GM20431 (cell line): Measurements from ENCODE around the gene CD200R1L.

Source experiments
- in situ Hi-C: fragments of 300-500 bp; cut with MseI, MboI; formaldehyde crosslinking; loops from one replicate; pipeline ENCODE4 v1.15.0; 2020; ENCODE audit warnings: low sequenced_read_pairs; ENCODE audit not compliant: unreplicated experiment

The CD200R1L gene

GRCh38 chr3:112770032-112770626 lies 76.5 kb downstream of the CD200R1L start:
- in situ Hi-C loops: no loop called here

- in situ Hi-C loops: no loop called here
Observed at GRCh38 chr3:112769286-112769978, 77.2 kb downstream of the CD200R1L start.

- in situ Hi-C loops: no loop called here
Observed at GRCh38 chr3:112767777-112768176, 78.9 kb downstream of the CD200R1L start.

GRCh38 chr3:112767177-112767576 lies 79.5 kb downstream of the CD200R1L start:
- in situ Hi-C loops: no loop called here
